Gastroesophageal sphincter (tissue), 3 donors: ENCODE results near the gene SESTD1.

Source experiments
- EP300 ChIP-seq: sonication (generic); formaldehyde crosslinking; IDR thresholded peaks from one replicate; pipeline ENCODE4 v1.6.1; 2017; ENCODE audit warnings: antibody characterized with exemption, mild to moderate bottlenecking
- POLR2A ChIP-seq, 2 donors: fragments of 450-650 bp; IDR thresholded peaks; one replicate each; pipeline ENCODE4 v1.6.1; 2017; ENCODE audit warnings: antibody characterized with exemption in 2 of 2, mild to moderate bottlenecking in 2 of 2, moderate library complexity in 1 of 2
- TF ChIP-seq, protein P1 (sequence below), 4 experiments: fragments of 200-600 bp in 2 of 4; fragments of 450-650 bp in 2 of 4; sonication (generic) in 1 of 4; IDR thresholded peaks; one replicate each; pipeline ENCODE4 v1.5.1; 2017 to 2019; ENCODE audit warnings: antibody characterized with exemption in 4 of 4, mild to moderate bottlenecking in 2 of 4, moderate library complexity in 2 of 4

DNA sequence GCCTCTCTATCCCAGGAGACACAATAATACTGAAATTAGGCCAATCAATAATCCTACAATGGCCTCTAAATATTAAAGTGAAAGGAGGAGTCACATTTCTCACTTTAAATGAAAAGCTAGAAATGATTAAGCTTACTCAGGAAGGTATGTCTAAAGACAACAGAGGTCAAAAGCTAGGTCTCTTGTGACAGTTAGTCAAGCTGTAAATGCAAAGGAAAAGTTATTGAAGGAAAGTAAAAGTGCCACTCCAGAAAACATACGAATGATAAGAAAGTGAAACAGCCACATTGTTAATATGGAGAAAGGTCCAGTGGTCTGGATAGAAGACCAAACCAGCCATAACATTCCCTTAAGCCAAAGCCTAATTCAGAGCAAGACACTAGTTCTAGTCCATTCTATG lies 9.5 kb downstream of the SESTD1 start:
- TF ChIP-seq, protein P1, sequence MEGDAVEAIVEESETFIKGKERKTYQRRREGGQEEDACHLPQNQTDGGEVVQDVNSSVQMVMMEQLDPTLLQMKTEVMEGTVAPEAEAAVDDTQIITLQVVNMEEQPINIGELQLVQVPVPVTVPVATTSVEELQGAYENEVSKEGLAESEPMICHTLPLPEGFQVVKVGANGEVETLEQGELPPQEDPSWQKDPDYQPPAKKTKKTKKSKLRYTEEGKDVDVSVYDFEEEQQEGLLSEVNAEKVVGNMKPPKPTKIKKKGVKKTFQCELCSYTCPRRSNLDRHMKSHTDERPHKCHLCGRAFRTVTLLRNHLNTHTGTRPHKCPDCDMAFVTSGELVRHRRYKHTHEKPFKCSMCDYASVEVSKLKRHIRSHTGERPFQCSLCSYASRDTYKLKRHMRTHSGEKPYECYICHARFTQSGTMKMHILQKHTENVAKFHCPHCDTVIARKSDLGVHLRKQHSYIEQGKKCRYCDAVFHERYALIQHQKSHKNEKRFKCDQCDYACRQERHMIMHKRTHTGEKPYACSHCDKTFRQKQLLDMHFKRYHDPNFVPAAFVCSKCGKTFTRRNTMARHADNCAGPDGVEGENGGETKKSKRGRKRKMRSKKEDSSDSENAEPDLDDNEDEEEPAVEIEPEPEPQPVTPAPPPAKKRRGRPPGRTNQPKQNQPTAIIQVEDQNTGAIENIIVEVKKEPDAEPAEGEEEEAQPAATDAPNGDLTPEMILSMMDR (IDR thresholded peaks at IDR 0.05) = no peak
- no peak for TF ChIP-seq EP300
- TF ChIP-seq POLR2A (IDR thresholded peaks at IDR 0.05) = no peak
